ENCODE results near the gene PDLIM1.
A peak's percentile ranks its signal among the peaks of the same experiment; 100 is the strongest.

Gene PDLIM1

GRCh38 chr10:95315509-95315908 is 24.7 kb upstream of the PDLIM1 start:
- H3K4me3 ChIP-seq (ENCODE audit: low read depth, low read length): no peak overlapping the region
- no peak for DNase-seq (ENCODE audit: low read depth)
- no peak for TF ChIP-seq CTCF (IDR thresholded peaks at IDR 0.05; ENCODE audit: control insufficient read depth, extremely low read depth, insufficient read depth)

GRCh38 chr10:95314192-95314918 is 23.6 kb upstream of the PDLIM1 start:
- no peak overlapping the region for H3K4me3 ChIP-seq (ENCODE audit: low read depth, low read length)
- no peak for DNase-seq (ENCODE audit: low read depth)
- TF ChIP-seq CTCF (IDR thresholded peaks at IDR 0.05; ENCODE audit: control insufficient read depth, extremely low read depth, insufficient read depth): no peak

- DNase-seq (ENCODE audit: low read depth): no peak
- no peak overlapping the region for H3K4me3 ChIP-seq (ENCODE audit: low read depth, low read length)
- TF ChIP-seq CTCF (IDR thresholded peaks at IDR 0.05; ENCODE audit: control insufficient read depth, extremely low read depth, insufficient read depth): no peak
Observed at GRCh38 chr10:95312986-95313495, 22.2 kb upstream of the PDLIM1 start.

GRCh38 chr10:95312257-95312656 is 21.5 kb upstream of the PDLIM1 start:
- TF ChIP-seq CTCF (IDR thresholded peaks at IDR 0.05; ENCODE audit: control insufficient read depth, extremely low read depth, insufficient read depth): no peak
- no peak for DNase-seq (ENCODE audit: low read depth)
- H3K4me3 ChIP-seq (ENCODE audit: low read depth, low read length): no peak overlapping the region

- no peak overlapping the region for H3K4me3 ChIP-seq (ENCODE audit: low read depth, low read length)
- no peak for DNase-seq (ENCODE audit: low read depth)
- TF ChIP-seq CTCF (IDR thresholded peaks at IDR 0.05; ENCODE audit: control insufficient read depth, extremely low read depth, insufficient read depth): no peak
Observed at GRCh38 chr10:95309958-95310357, 19.2 kb upstream of the PDLIM1 start.

- TF ChIP-seq CTCF (IDR thresholded peaks at IDR 0.05; ENCODE audit: control insufficient read depth, extremely low read depth, insufficient read depth): no peak
- DNase-seq (ENCODE audit: low read depth): peak; percentile 76
- no peak overlapping the region for H3K4me3 ChIP-seq (ENCODE audit: low read depth, low read length)
Observed at GRCh38 chr10:95308389-95309302, 17.8 kb upstream of the PDLIM1 start.

All from LNCaP clone FGC (cell line).